Activated CD4-positive, alpha-beta memory T cell treated with anti-CD3 and anti-CD28 coated beads for 36 hours (primary cell): Measurements from ENCODE around the gene TNFRSF13B. TPM values are rescaled to one million over a fixed set of nuclear protein-coding genes. Genes with fewer than 3 reads are reported as not detected.
A peak's percentile ranks its signal among the peaks of the same experiment; 100 is the strongest.
"Not testable (repeated sequence)": the region's sequence is repeated elsewhere in the genome, so short reads cannot be mapped to it uniquely, and the experiment has no call there.

Experiments
- CTCF ChIA-PET: fragments of 350-600 bp; sonication (Branson Sonifier 250); formaldehyde crosslinking; loops from one replicate; lab custom pipeline; 2021; ENCODE audit warnings: antibody characterized with exemption, inconsistent platforms; lab: Charles Lee
- POLR2A ChIA-PET: fragments of 350-600 bp; sonication (Branson Sonifier 250); formaldehyde crosslinking; loops from one replicate; lab custom pipeline; 2021; ENCODE audit warnings: antibody characterized with exemption; lab: Charles Lee
- DNase-seq: peaks from one replicate; pipeline ENCODE4 v3.0.0-alpha.2; 2020
- H3K27ac Mint-ChIP-seq: one replicate; pipeline ENCODE4 v1.8.0; 2021; ENCODE audit warnings: mixed read lengths
- H3K27me3 Mint-ChIP-seq: one replicate; pipeline ENCODE4 v1.8.0; 2021; ENCODE audit warnings: mixed read lengths
- H3K36me3 Mint-ChIP-seq: one replicate; pipeline ENCODE4 v1.8.0; 2021; ENCODE audit warnings: mixed read lengths
- H3K4me1 Mint-ChIP-seq: one replicate; pipeline ENCODE4 v1.8.0; 2021; ENCODE audit warnings: low read depth, mixed read lengths
- H3K4me3 Mint-ChIP-seq: one replicate; pipeline ENCODE4 v1.8.0; 2021; ENCODE audit warnings: mild to moderate bottlenecking, mixed read lengths
- H3K9me3 Mint-ChIP-seq: one replicate; pipeline ENCODE4 v1.8.0; 2021; ENCODE audit warnings: mixed read lengths
- intact Hi-C: fragments of 100-400 bp; cut with micrococcal nuclease; formaldehyde crosslinking; loops from one replicate; pipeline ENCODE4 v1.15.1; 2023
- total RNA-seq, 2 experiments: library from RNA; stranded (reverse); gene quantifications; one replicate each; pipeline ENCODE4 v1.2.3, GENCODE V29; 2021

The TNFRSF13B gene
- total RNA-seq, 2 experiments from 2014 or later: not detected

- no peak overlapping the region for H3K27ac Mint-ChIP-seq
- H3K4me1 Mint-ChIP-seq: no peaks in the 10 kb centered on the region
- POLR2A ChIA-PET: no interaction called here
- no peaks in the 10 kb centered on the region for H3K36me3 Mint-ChIP-seq
- peak; percentile 81 for DNase-seq
- no peaks in the 10 kb centered on the region for H3K9me3 Mint-ChIP-seq
- CTCF ChIA-PET: interaction anchor here (1.6 kb wide), 1 partner anchor 313 kb away, joined by 5 read pairs; no protein-coding TSS in a partner anchor
- intact Hi-C loops: loop anchor here (2.0 to 5.0 kb wide), 3 partner anchors 145 to 311 kb away; partner anchors contain the start of gene PLD6
- H3K4me3 Mint-ChIP-seq: no peak overlapping the region
- no peaks in the 10 kb centered on the region for H3K27me3 Mint-ChIP-seq
These were observed 30.1 kb upstream of the TNFRSF13B start for GRCh38 chr17:17001874-17002520.

DNA sequence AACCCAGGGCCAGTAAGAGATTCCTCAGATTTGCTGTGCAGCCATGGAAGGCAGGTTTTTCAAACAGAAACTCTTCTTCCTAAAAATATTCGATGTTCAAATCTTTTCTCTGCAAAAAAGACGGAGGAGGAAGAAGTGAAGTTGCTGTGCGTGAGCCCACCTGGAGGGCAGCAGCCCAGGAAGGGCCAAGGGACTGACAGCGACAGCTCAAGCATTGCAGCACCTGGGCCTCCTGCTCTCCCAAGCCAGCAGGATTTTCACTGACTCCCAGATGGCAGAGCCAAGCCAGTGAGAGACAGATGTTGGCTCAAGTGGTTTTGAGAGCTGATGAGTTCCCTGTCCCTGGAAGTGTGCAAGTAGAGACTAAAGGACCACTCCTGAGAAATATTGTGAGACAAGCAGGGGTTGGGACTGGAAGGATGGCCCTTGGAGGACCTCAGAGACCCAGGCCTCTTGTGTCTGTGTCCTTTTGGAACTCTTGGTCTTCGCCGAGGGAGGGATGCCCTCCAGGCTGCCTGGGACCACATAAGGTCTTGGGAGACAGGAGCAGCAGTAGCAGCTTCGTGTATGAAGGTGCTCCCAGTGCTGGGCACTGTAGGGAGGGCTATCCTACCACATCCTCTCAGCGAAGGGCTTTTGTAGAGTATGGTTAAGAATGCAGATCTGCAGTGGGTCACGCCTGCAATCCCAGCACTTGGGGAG, 29.3 kb upstream of the TNFRSF13B start:
- Mint-ChIP-seq H3K4me3 (no peak overlapping the region), H3K9me3 (no peaks in the 10 kb centered on the region), H3K27ac (no peak overlapping the region), H3K36me3 (no peaks in the 10 kb centered on the region), H3K27me3 (no peaks in the 10 kb centered on the region), H3K4me1 (no peaks in the 10 kb centered on the region)
- DNase-seq: no peak
- ChIA-PET POLR2A (no interaction called here), CTCF (interaction anchor here (0.9 to 1.6 kb wide), 6 partner anchors 9 to 314 kb away, joined by 3 to 5 read pairs (median 4); partner anchors contain the start of gene FLCN)
- intact Hi-C loops: loop anchor here (2.0 to 5.0 kb wide), 3 partner anchors 146 to 312 kb away; partner anchors contain the start of gene PLD6

- intact Hi-C loops: loop anchor here (2.0 to 5.0 kb wide), 3 partner anchors 147 to 313 kb away; partner anchors contain the start of gene PLD6
- no peak for DNase-seq
- Mint-ChIP-seq H3K4me3 (no peak overlapping the region), H3K4me1 (no peaks in the 10 kb centered on the region), H3K27ac (no peak overlapping the region), H3K9me3 (no peaks in the 10 kb centered on the region), H3K36me3 (no peaks in the 10 kb centered on the region), H3K27me3 (no peaks in the 10 kb centered on the region)
- ChIA-PET CTCF (interaction anchor here (0.6 to 1.6 kb wide), 10 partner anchors 8 to 858 kb away, joined by 3 to 8 read pairs (median 4); partner anchors contain the start of gene FLCN), POLR2A (no interaction called here)
These were observed 28.2 kb upstream of the TNFRSF13B start for GRCh38 chr17:16999931-17000625.

- ChIA-PET POLR2A (no interaction called here), CTCF (no interaction called here)
- no peaks in the 10 kb centered on the region for H3K36me3 Mint-ChIP-seq
- no peak overlapping the region for H3K4me3 Mint-ChIP-seq
- H3K27me3 Mint-ChIP-seq: no peaks in the 10 kb centered on the region
- intact Hi-C loops: no loop called here
- H3K27ac Mint-ChIP-seq: no peak overlapping the region
- H3K4me1 Mint-ChIP-seq: no peaks in the 10 kb centered on the region
- no peak for DNase-seq
- no peaks in the 10 kb centered on the region for H3K9me3 Mint-ChIP-seq
These were observed 25.9 kb upstream of the TNFRSF13B start for GRCh38 chr17:16997514-16998429.

GRCh38 chr17:16996726-16997125, 24.8 kb upstream of the TNFRSF13B start:
- DNase-seq, H3K27me3 Mint-ChIP-seq, H3K4me3 Mint-ChIP-seq, CTCF ChIA-PET, H3K27ac Mint-ChIP-seq, intact Hi-C loops, POLR2A ChIA-PET, H3K4me1 Mint-ChIP-seq, H3K36me3 Mint-ChIP-seq, H3K9me3 Mint-ChIP-seq: not testable (repeated sequence)

GRCh38 chr17:16995930-16996329, 24.0 kb upstream of the TNFRSF13B start:
- no peak overlapping the region for H3K4me3 Mint-ChIP-seq
- no peak overlapping the region for H3K27ac Mint-ChIP-seq
- H3K4me1 Mint-ChIP-seq: peaks cover 4% of the 10 kb centered on the region
- H3K27me3 Mint-ChIP-seq: no peaks in the 10 kb centered on the region
- no peaks in the 10 kb centered on the region for H3K36me3 Mint-ChIP-seq
- intact Hi-C loops: no loop called here
- ChIA-PET CTCF (no interaction called here), POLR2A (no interaction called here)
- H3K9me3 Mint-ChIP-seq: no peaks in the 10 kb centered on the region
- no peak for DNase-seq

DNA sequence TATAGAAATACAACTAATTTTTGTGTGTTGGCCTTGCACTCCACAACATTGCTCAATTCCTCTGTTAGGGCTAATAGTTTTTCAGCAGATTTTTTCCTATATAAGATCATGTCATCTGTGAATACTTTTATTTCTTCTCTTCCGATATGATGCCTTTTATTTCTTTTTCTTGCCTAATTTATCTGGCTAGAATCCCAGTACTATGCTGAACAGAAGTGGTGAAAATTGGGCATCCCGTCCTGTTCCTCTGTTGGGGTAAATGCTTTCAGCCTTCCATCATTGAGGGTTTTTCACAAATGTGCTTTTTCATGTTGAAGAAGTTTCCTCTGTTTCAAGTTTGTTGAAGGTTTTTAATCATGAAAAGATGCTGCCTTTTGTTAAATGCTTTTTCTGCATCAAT, 22.7 kb upstream of the TNFRSF13B start:
- Mint-ChIP-seq H3K27me3 (no peaks in the 10 kb centered on the region), H3K27ac (no peak overlapping the region), H3K4me3 (no peak overlapping the region), H3K9me3 (no peaks in the 10 kb centered on the region), H3K4me1 (peaks cover 16% of the 10 kb centered on the region), H3K36me3 (no peaks in the 10 kb centered on the region)
- POLR2A ChIA-PET: no interaction called here
- intact Hi-C loops: no loop called here
- CTCF ChIA-PET: interaction anchor here (1.8 kb wide), 1 partner anchor 80 kb away, joined by 4 read pairs; no protein-coding TSS in a partner anchor
- DNase-seq: no peak

GRCh38 chr17:16991349-16992009, 19.6 kb upstream of the TNFRSF13B start:
- Mint-ChIP-seq H3K4me1 (peaks cover 35% of the 10 kb centered on the region), H3K36me3 (no peaks in the 10 kb centered on the region), H3K9me3 (no peaks in the 10 kb centered on the region), H3K27me3 (no peaks in the 10 kb centered on the region), H3K4me3 (no peak overlapping the region), H3K27ac (no peak overlapping the region)
- peak; percentile 86 for DNase-seq
- intact Hi-C loops: loop anchor here (1.0 to 2.0 kb wide), 2 partner anchors 69 to 455 kb away; no protein-coding TSS in a partner anchor
- ChIA-PET CTCF (interaction anchor here (0.5 to 2.1 kb wide), 25 partner anchors 8 to 455 kb away, joined by 3 to 15 read pairs (median 4); no protein-coding TSS in a partner anchor), POLR2A (no interaction called here)

GRCh38 chr17:16989953-16990860, 18.3 kb upstream of the TNFRSF13B start:
- CTCF ChIA-PET: interaction anchor here (0.7 to 1.9 kb wide), 5 partner anchors 10 to 189 kb away, joined by 3 to 5 read pairs (median 3); no protein-coding TSS in a partner anchor
- Mint-ChIP-seq H3K4me1 (peaks cover 35% of the 10 kb centered on the region), H3K27me3 (no peaks in the 10 kb centered on the region), H3K4me3 (peak overlapping the region; percentile 47), H3K36me3 (no peaks in the 10 kb centered on the region), H3K9me3 (no peaks in the 10 kb centered on the region), H3K27ac (peak overlapping the region; percentile 90)
- POLR2A ChIA-PET: no interaction called here
- no peak for DNase-seq
- intact Hi-C loops: loop anchor here (2.0 kb wide), 1 partner anchor 453 kb away; no protein-coding TSS in a partner anchor
